Suprapubic skin (tissue), 4 donors: ENCODE results near the gene RINL. TPM values are rescaled to one million over a fixed set of nuclear protein-coding genes. Genes with fewer than 3 reads are reported as not detected.

Experiments used
- DNase-seq, 2 donors: peaks; one replicate each; pipeline ENCODE4 v3.0.0-alpha.2; 2019; ENCODE audit warnings: low spot score in 2 of 2
- H3K27ac ChIP-seq: fragments of 200-600 bp; sonication (generic); one replicate; pipeline ENCODE4 v1.5.1; 2019
- H3K27me3 ChIP-seq: fragments of 200-600 bp; sonication (generic); one replicate; pipeline ENCODE4 v1.5.1; 2019
- H3K36me3 ChIP-seq: fragments of 200-600 bp; sonication (generic); one replicate; pipeline ENCODE4 v1.5.1; 2019
- H3K4me1 ChIP-seq: fragments of 200-600 bp; sonication (generic); one replicate; pipeline ENCODE4 v1.5.1; 2019
- H3K4me3 ChIP-seq: fragments of 200-600 bp; sonication (generic); one replicate; pipeline ENCODE4 v1.5.1; 2019; ENCODE audit warnings: mild to moderate bottlenecking
- H3K9me3 ChIP-seq: fragments of 200-600 bp; sonication (generic); one replicate; pipeline ENCODE4 v1.5.1; 2019
- EP300 ChIP-seq: sonication (generic); formaldehyde crosslinking; IDR thresholded peaks from one replicate; pipeline ENCODE4 v1.6.1; 2017; ENCODE audit warnings: antibody characterized with exemption
- POLR2A ChIP-seq, 2 donors: fragments of 450-650 bp; IDR thresholded peaks; one replicate each; pipeline ENCODE4 v1.6.1; 2017; ENCODE audit warnings: antibody characterized with exemption in 2 of 2, mild to moderate bottlenecking in 2 of 2, moderate library complexity in 2 of 2
- POLR2AphosphoS5 ChIP-seq, 3 donors: sonication (generic); formaldehyde crosslinking; IDR thresholded peaks; one replicate each; pipeline ENCODE4 v1.6.1; 2017; ENCODE audit warnings: antibody characterized with exemption in 3 of 3
- WGBS: methylation state at CpG from one replicate; pipeline ENCODE4 v1.1.5; 2018; 5-methylcytosine and 5-hydroxymethylcytosine counted together
- total RNA-seq, 4 donors: library from RNA; depleted of rRNA; stranded (reverse); fragments of >200 nt; gene quantifications; one replicate each; pipeline ENCODE4 v1.1.0, GENCODE V29; 2016
- TF ChIP-seq, protein P1 (sequence below), 2 donors: fragments of 200-600 bp in 1 of 2; fragments of 450-650 bp in 1 of 2; sonication (generic) in 1 of 2; IDR thresholded peaks; one replicate each; pipeline ENCODE4 v1.5.1; 2016 to 2019; ENCODE audit warnings: antibody characterized with exemption in 2 of 2, mild to moderate bottlenecking in 1 of 2, moderate library complexity in 1 of 2

Gene RINL
- total RNA-seq, 4 donors from 2014 or later = 5.1 to 17.2 (median 9.2) TPM

- 92% methylated on average over 7 of the region's 9 CpGs for WGBS
- no peaks in the 10 kb centered on the region for H3K27me3 ChIP-seq
- peaks cover 69% of the 10 kb centered on the region for H3K4me1 ChIP-seq
- H3K27ac ChIP-seq = no peak overlapping the region
- TF ChIP-seq POLR2AphosphoS5 (IDR thresholded peaks at IDR 0.05) (no peak), POLR2A (IDR thresholded peaks at IDR 0.05) (no peak), EP300 (no peak)
- TF ChIP-seq, protein P1, sequence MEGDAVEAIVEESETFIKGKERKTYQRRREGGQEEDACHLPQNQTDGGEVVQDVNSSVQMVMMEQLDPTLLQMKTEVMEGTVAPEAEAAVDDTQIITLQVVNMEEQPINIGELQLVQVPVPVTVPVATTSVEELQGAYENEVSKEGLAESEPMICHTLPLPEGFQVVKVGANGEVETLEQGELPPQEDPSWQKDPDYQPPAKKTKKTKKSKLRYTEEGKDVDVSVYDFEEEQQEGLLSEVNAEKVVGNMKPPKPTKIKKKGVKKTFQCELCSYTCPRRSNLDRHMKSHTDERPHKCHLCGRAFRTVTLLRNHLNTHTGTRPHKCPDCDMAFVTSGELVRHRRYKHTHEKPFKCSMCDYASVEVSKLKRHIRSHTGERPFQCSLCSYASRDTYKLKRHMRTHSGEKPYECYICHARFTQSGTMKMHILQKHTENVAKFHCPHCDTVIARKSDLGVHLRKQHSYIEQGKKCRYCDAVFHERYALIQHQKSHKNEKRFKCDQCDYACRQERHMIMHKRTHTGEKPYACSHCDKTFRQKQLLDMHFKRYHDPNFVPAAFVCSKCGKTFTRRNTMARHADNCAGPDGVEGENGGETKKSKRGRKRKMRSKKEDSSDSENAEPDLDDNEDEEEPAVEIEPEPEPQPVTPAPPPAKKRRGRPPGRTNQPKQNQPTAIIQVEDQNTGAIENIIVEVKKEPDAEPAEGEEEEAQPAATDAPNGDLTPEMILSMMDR (IDR thresholded peaks at IDR 0.05) = no peak
- H3K36me3 ChIP-seq = peaks cover 96% of the 10 kb centered on the region
- H3K4me3 ChIP-seq = no peak overlapping the region
- DNase-seq = no peak
- H3K9me3 ChIP-seq = no peaks in the 10 kb centered on the region
Observed at GRCh38 chr19:38843175-38843758, 34.8 kb downstream of the RINL start.

- peaks cover 69% of the 10 kb centered on the region for H3K4me1 ChIP-seq
- no peak for DNase-seq
- no peak overlapping the region for H3K27ac ChIP-seq
Observed at GRCh38 chr19:38842439-38843174, 35.5 kb downstream of the RINL start.

DNA sequence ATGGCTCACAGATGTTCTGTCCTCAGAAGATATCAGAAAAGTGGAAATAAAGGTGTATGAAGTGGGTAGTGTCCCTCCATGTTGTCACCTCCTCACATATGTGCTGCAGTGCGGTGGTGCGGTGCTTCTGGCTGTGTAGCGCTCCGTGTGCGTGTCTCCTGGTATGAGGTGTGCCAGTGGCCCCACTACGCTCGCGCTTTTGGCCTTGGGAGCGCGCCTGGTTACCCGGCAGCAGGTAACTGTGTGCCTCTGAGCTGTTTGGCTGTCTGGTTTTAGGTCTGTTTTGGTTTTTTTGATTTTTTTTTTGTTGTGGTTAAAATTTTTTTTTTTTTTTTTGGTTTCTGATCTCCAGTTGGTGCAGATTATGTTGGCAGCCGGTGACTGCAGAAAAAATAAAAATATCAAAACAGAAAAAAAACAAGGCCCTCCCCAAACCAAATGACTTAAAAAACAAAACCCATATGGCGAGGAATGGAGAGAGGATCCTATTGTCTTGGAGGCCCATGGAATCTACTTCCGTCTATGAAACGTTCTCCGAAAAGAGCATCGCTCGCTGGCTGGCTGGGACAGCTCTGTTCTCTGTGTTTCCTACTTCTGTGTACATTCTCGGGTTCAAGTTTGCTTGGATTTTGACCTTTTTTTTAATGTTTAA lies 36.2 kb downstream of the RINL start:
- DNase-seq = no peak
- Histone ChIP-seq H3K27ac (no peak overlapping the region), H3K4me1 (peaks cover 69% of the 10 kb centered on the region), H3K4me3 (no peak overlapping the region), H3K27me3 (no peaks in the 10 kb centered on the region), H3K36me3 (peaks cover 100% of the 10 kb centered on the region), H3K9me3 (no peaks in the 10 kb centered on the region)
- TF ChIP-seq POLR2A (IDR thresholded peaks at IDR 0.05) (no peak), EP300 (no peak)
- 84% methylated on average over 19 of the region's 19 CpGs for WGBS

More at GRCh38 chr19:38842439-38843174, 35.5 kb downstream of the RINL start:
- TF ChIP-seq, protein P1 (IDR thresholded peaks at IDR 0.05) = no peak
- no peak for TF ChIP-seq EP300
- TF ChIP-seq POLR2AphosphoS5 (IDR thresholded peaks at IDR 0.05) = no peak
- no peak for TF ChIP-seq POLR2A (IDR thresholded peaks at IDR 0.05)
- H3K36me3 ChIP-seq = peaks cover 100% of the 10 kb centered on the region
- 97% methylated on average over 14 of the region's 17 CpGs for WGBS
- H3K4me3 ChIP-seq = no peak overlapping the region
- H3K27me3 ChIP-seq = no peaks in the 10 kb centered on the region
- no peaks in the 10 kb centered on the region for H3K9me3 ChIP-seq

- Histone ChIP-seq H3K4me3 (no peak overlapping the region), H3K27ac (no peak overlapping the region), H3K4me1 (peaks cover 68% of the 10 kb centered on the region), H3K27me3 (no peaks in the 10 kb centered on the region), H3K36me3 (peaks cover 98% of the 10 kb centered on the region), H3K9me3 (no peaks in the 10 kb centered on the region)
- TF ChIP-seq EP300 = no peak
- TF ChIP-seq, protein P1 (IDR thresholded peaks at IDR 0.05) = no peak
- TF ChIP-seq POLR2A (IDR thresholded peaks at IDR 0.05) = no peak
- TF ChIP-seq POLR2AphosphoS5 (IDR thresholded peaks at IDR 0.05) = no peak
- 85% methylated on average over 12 of the region's 12 CpGs for WGBS
- DNase-seq = no peak
Observed at GRCh38 chr19:38841180-38841766, 36.8 kb downstream of the RINL start.

DNA sequence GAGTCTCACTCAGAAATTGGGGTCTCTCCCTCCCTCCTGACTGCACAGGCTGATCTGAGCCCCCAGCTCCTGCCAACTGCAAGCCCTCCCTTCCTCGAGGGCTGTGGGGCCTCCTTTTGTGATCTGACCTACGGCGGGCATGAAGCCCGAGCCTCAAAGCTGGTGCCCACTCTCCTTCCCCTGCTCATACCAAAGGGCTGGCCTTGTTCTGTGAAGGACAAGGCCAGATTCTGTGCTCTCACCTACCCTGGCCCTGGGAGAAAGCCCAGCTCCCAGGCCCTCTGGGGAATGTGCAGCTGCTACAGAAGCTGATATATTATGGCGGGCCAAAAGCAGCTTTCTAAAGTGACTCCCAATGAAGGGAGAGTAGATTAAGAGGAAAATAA lies 37.5 kb downstream of the RINL start:
- Histone ChIP-seq H3K9me3 (no peaks in the 10 kb centered on the region), H3K4me3 (no peak overlapping the region), H3K27me3 (no peaks in the 10 kb centered on the region), H3K36me3 (peaks cover 96% of the 10 kb centered on the region), H3K4me1 (peaks cover 69% of the 10 kb centered on the region), H3K27ac (peak overlapping the region; percentile 88)
- 93% methylated on average over 1 of the region's 5 CpGs for WGBS
- TF ChIP-seq EP300 (no peak), POLR2AphosphoS5 (IDR thresholded peaks at IDR 0.05) (no peak)
- no peak for DNase-seq
